SK-N-SH treated with all-trans-retinoic acid at 6 μM for 48 hours (cell line): ENCODE measurements around the gene CDC45.

Source experiments
- ATAC-seq: fragments of 200-7000 bp; cut with Tn5 transposase; 3 replicates; pipeline ENCODE4 v1.9.1; 2020; ENCODE audit warnings: mild to moderate bottlenecking, moderate library complexity
- ARNTL ChIP-seq: fragments of 450-650 bp; formaldehyde crosslinking; IDR thresholded peaks from 2 replicates; pipeline ENCODE4 v1.5.0; 2020; ENCODE audit warnings: low read depth, mild to moderate bottlenecking, moderate library complexity, borderline replicate concordance
- CREB5 ChIP-seq: fragments of 250-450 bp; sonication (Bioruptor Pico); IDR thresholded peaks from 2 replicates; pipeline ENCODE4 v1.5.1; 2020; ENCODE audit warnings: low read depth, mild to moderate bottlenecking, moderate library complexity
- CSDC2 ChIP-seq: fragments of 250-450 bp; sonication (Bioruptor Pico); IDR thresholded peaks from 2 replicates; pipeline ENCODE4 v1.5.0; 2020; ENCODE audit warnings: mild to moderate bottlenecking, moderate library complexity
- CSRNP3 ChIP-seq: fragments of 250-450 bp; sonication (Bioruptor Pico); IDR thresholded peaks from 2 replicates; pipeline ENCODE4 v1.5.1; 2021; ENCODE audit warnings: mild to moderate bottlenecking, moderate library complexity
- GLIS3 ChIP-seq: fragments of 250-450 bp; sonication (Bioruptor Pico); IDR thresholded peaks from 2 replicates; pipeline ENCODE4 v1.5.0; 2020; ENCODE audit warnings: mild to moderate bottlenecking, moderate library complexity
- ISL1 ChIP-seq: fragments of 250-450 bp; sonication (Bioruptor Pico); IDR thresholded peaks from 2 replicates; pipeline ENCODE4 v2.1.2; 2022; ENCODE audit warnings: mild to moderate bottlenecking, moderate library complexity
- OSR1 ChIP-seq: fragments of 250-450 bp; sonication (Bioruptor Pico); IDR thresholded peaks from 2 replicates; pipeline ENCODE4 v1.8.0; 2022; ENCODE audit warnings: moderate library complexity, mild to moderate bottlenecking, inconsistent platforms
- PATZ1 ChIP-seq: fragments of 250-450 bp; sonication (Bioruptor Pico); IDR thresholded peaks from 2 replicates; pipeline ENCODE4 v1.8.0; 2020; ENCODE audit warnings: mild to moderate bottlenecking, moderate library complexity, borderline replicate concordance
- POU6F1 ChIP-seq: fragments of 250-450 bp; sonication (Bioruptor Pico); IDR thresholded peaks from 2 replicates; pipeline ENCODE4 v1.8.0; 2021; ENCODE audit warnings: low read depth, mild to moderate bottlenecking, moderate library complexity, borderline replicate concordance
- PPARA ChIP-seq: fragments of 250-450 bp; sonication (Bioruptor Pico); IDR thresholded peaks from 2 replicates; pipeline ENCODE4 v1.5.0; 2020; ENCODE audit warnings: mild to moderate bottlenecking, borderline replicate concordance
- RARB ChIP-seq: fragments of 250-450 bp; sonication (Bioruptor Pico); IDR thresholded peaks from 2 replicates; pipeline ENCODE4 v1.8.0; 2021; ENCODE audit warnings: mild to moderate bottlenecking, moderate library complexity
- SNAI2 ChIP-seq: fragments of 250-450 bp; sonication (Bioruptor Pico); IDR thresholded peaks from 2 replicates; pipeline ENCODE4 v1.5.0; 2020; ENCODE audit warnings: mild to moderate bottlenecking, moderate library complexity
- TCF4 ChIP-seq: fragments of 250-450 bp; sonication (Bioruptor Pico); IDR thresholded peaks from 2 replicates; pipeline ENCODE4 v1.8.0; 2021; ENCODE audit warnings: mild to moderate bottlenecking, moderate library complexity, borderline replicate concordance
- TOX ChIP-seq: fragments of 250-450 bp; sonication (Bioruptor Pico); IDR thresholded peaks from 2 replicates; pipeline ENCODE4 v1.8.0; 2021; ENCODE audit warnings: mild to moderate bottlenecking, moderate library complexity, borderline replicate concordance
- TSHZ2 ChIP-seq: fragments of 250-450 bp; sonication (Bioruptor Pico); IDR thresholded peaks from 2 replicates; pipeline ENCODE4 v1.5.0; 2020; ENCODE audit warnings: mild to moderate bottlenecking, moderate library complexity
- ZFP3 ChIP-seq: fragments of 250-450 bp; sonication (Bioruptor Pico); IDR thresholded peaks from 2 replicates; pipeline ENCODE4 v1.5.0; 2020; ENCODE audit warnings: mild to moderate bottlenecking, moderate library complexity
- ZFP30 ChIP-seq: fragments of 450-650 bp; formaldehyde crosslinking; IDR thresholded peaks from 2 replicates; pipeline ENCODE4 v1.5.0; 2022; ENCODE audit warnings: mild to moderate bottlenecking, moderate library complexity
- ZNF70 ChIP-seq: fragments of 450-650 bp; formaldehyde crosslinking; IDR thresholded peaks from 2 replicates; pipeline ENCODE4 v1.5.0; 2020; ENCODE audit warnings: mild to moderate bottlenecking, moderate library complexity
- ZNF8 ChIP-seq: fragments of 450-650 bp; formaldehyde crosslinking; IDR thresholded peaks from 2 replicates; pipeline ENCODE4 v1.5.0; 2020; ENCODE audit warnings: mild to moderate bottlenecking, moderate library complexity

Gene CDC45

GRCh38 chr22:19476023-19476422 lies 3.7 kb upstream of the CDC45 start:
- ATAC-seq, result no peak
- no peak for TF ChIP-seq SNAI2 (CRISPR knock-in tag)
- TF ChIP-seq OSR1 (CRISPR knock-in tag), result no peak

- no peak for ATAC-seq
- no peak for TF ChIP-seq CSRNP3 (CRISPR knock-in tag)
- TF ChIP-seq POU6F1, result no peak
- no peak for TF ChIP-seq PPARA
- TF ChIP-seq PATZ1, result no peak
- TF ChIP-seq OSR1 (CRISPR knock-in tag), result no peak
- TF ChIP-seq ZNF70 (CRISPR knock-in tag), result no peak
- TF ChIP-seq SNAI2 (CRISPR knock-in tag), result no peak
- no peak for TF ChIP-seq CSDC2 (CRISPR knock-in tag)
- TF ChIP-seq ZNF8 (CRISPR knock-in tag), result no peak
- TF ChIP-seq TOX (CRISPR knock-in tag), result no peak
- TF ChIP-seq CREB5 (CRISPR knock-in tag), result no peak
Measured at GRCh38 chr22:19477321-19478044, 2.2 kb upstream of the CDC45 start.

GRCh38 chr22:19478045-19478900 lies 1.4 kb upstream of the CDC45 start:
- no peak; the same call in 2 of the 3 replicates for ATAC-seq
- TF ChIP-seq TOX (CRISPR knock-in tag), result no peak
- TF ChIP-seq ZNF8 (CRISPR knock-in tag), result no peak
- TF ChIP-seq GLIS3 (CRISPR knock-in tag), result no peak
- no peak for TF ChIP-seq SNAI2 (CRISPR knock-in tag)
- no peak for TF ChIP-seq ZNF70 (CRISPR knock-in tag)
- TF ChIP-seq TSHZ2 (CRISPR knock-in tag), result no peak
- TF ChIP-seq PPARA, result no peak
- no peak for TF ChIP-seq CREB5 (CRISPR knock-in tag)
- TF ChIP-seq ZFP3, result no peak
- no peak for TF ChIP-seq ZFP30 (CRISPR knock-in tag)
- TF ChIP-seq RARB (CRISPR knock-in tag), result no peak
- TF ChIP-seq CSDC2 (CRISPR knock-in tag), result no peak
- TF ChIP-seq TCF4 (CRISPR knock-in tag), result no peak
- TF ChIP-seq PATZ1, result no peak
- no peak for TF ChIP-seq OSR1 (CRISPR knock-in tag)
- TF ChIP-seq POU6F1, result no peak
- no peak for TF ChIP-seq ISL1 (CRISPR knock-in tag)
- TF ChIP-seq ARNTL (CRISPR knock-in tag), result no peak
